ENCODE results near the gene DSP. TPM values are rescaled to one million over a fixed set of nuclear protein-coding genes. Genes with fewer than 3 reads are reported as not detected.

DSP gene
- total and polyA plus RNA-seq, 2 of the 13 experiments (the other 11 are each of a cell fraction or from before 2014, with no cell fraction given): 89.8 to 117 TPM

- TF ChIP-seq BATF2 (CRISPR knock-in tag; IDR thresholded peaks at IDR 0.05): 0 out of 2 replicates have a peak, but pooled peaks have one; percentile 85
- 0 out of 2 replicates have a peak, but pooled peaks have one; percentile 14 for TF ChIP-seq KDM3A (CRISPR knock-in tag; IDR thresholded peaks at IDR 0.05; ENCODE audit: low read depth)
- 0 out of 2 replicates have a peak, but pooled peaks have one; percentile 63 for TF ChIP-seq KAT7 (CRISPR knock-in tag; IDR thresholded peaks at IDR 0.05; ENCODE audit: borderline replicate concordance)
- 0 out of 2 replicates have a peak, but pooled peaks have one; percentile 10 for TF ChIP-seq ZBTB7A (CRISPR knock-in tag; IDR thresholded peaks at IDR 0.05)
- TF ChIP-seq AGO2 (optimal IDR thresholded peaks at IDR 0.05; ENCODE audit: low read depth, low read length): peak; percentile 97
- TF ChIP-seq NFIB (CRISPR knock-in tag; IDR thresholded peaks at IDR 0.05; ENCODE audit: borderline replicate concordance): peak; percentile 79; the same call in 1 of the 2 replicates
- 0 out of 2 replicates have a peak, but pooled peaks have one; percentile 11 for TF ChIP-seq RNF2 (conservative IDR thresholded peaks at IDR 0.05; ENCODE audit: low read depth)
- TF ChIP-seq ZNF747 (CRISPR knock-in tag; IDR thresholded peaks at IDR 0.05; ENCODE audit: borderline replicate concordance): no peak; the same call in none of the 2 replicates
- TF ChIP-seq ZNF607 (CRISPR knock-in tag; IDR thresholded peaks at IDR 0.05; ENCODE audit: borderline replicate concordance): peak; percentile 51
- TF ChIP-seq ZNF674 (CRISPR knock-in tag; IDR thresholded peaks at IDR 0.05; ENCODE audit: low read depth): peak; percentile 81; the same call in 1 of the 2 replicates
- TF ChIP-seq ZNF782 (CRISPR knock-in tag; IDR thresholded peaks at IDR 0.05; ENCODE audit: borderline replicate concordance): peak; percentile 68; the same call in 1 of the 2 replicates
- TF ChIP-seq HNF1B (CRISPR knock-in tag; IDR thresholded peaks at IDR 0.05): peak; percentile 37; the same call in 1 of the 2 replicates
- TF ChIP-seq BCL6 (CRISPR knock-in tag; IDR thresholded peaks at IDR 0.05): peak; percentile 58; the same call in 1 of the 2 replicates
- peak; percentile 10; the same call in 1 of the 2 replicates for TF ChIP-seq KAT8 (CRISPR knock-in tag; IDR thresholded peaks at IDR 0.05)
- peak; percentile 62; the same call in 1 of the 2 replicates for TF ChIP-seq HNRNPL (IDR thresholded peaks at IDR 0.05; ENCODE audit: low read depth, low read length)
- peak; percentile 3; the same call in 1 of the 2 replicates for TF ChIP-seq MAX (IDR thresholded peaks at IDR 0.05)
- peak; percentile 3; the same call in 1 of the 2 replicates for TF ChIP-seq JUNB (CRISPR knock-in tag; IDR thresholded peaks at IDR 0.05; ENCODE audit: borderline replicate concordance)
- 0 out of 2 replicates have a peak, but pooled peaks have one; percentile 15 for TF ChIP-seq ZNF557 (CRISPR knock-in tag; IDR thresholded peaks at IDR 0.05)
- 0 out of 2 replicates have a peak, but pooled peaks have one; percentile 15 for TF ChIP-seq ZNF766 (CRISPR knock-in tag; IDR thresholded peaks at IDR 0.05; ENCODE audit: borderline replicate concordance)
- 0 out of 2 replicates have a peak, but pooled peaks have one; percentile 37 for TF ChIP-seq SNAPC4 (CRISPR knock-in tag; IDR thresholded peaks at IDR 0.05)
- peak; percentile 1 for TF ChIP-seq ASH2L (IDR thresholded peaks at IDR 0.05; ENCODE audit: insufficient read length, low read depth, low read length)
Observed at GRCh38 chr6:7542065-7542873, 798 bp downstream of the DSP start (continued).
